Stimulated activated CD8-positive, alpha-beta memory T cell treated with anti-CD3 and anti-CD28 coated beads, Interleukin-12 subunit alpha, Interleukin-12 subunit beta, amount 100 ng/mL, for 24 hours (primary cell): ENCODE measurements around the gene CKMT2.

Experiments
- DNase-seq: peaks from one replicate; pipeline ENCODE4 v3.0.0-alpha.2; 2020; ENCODE audit errors: extremely low read depth

The CKMT2 gene

DNA sequence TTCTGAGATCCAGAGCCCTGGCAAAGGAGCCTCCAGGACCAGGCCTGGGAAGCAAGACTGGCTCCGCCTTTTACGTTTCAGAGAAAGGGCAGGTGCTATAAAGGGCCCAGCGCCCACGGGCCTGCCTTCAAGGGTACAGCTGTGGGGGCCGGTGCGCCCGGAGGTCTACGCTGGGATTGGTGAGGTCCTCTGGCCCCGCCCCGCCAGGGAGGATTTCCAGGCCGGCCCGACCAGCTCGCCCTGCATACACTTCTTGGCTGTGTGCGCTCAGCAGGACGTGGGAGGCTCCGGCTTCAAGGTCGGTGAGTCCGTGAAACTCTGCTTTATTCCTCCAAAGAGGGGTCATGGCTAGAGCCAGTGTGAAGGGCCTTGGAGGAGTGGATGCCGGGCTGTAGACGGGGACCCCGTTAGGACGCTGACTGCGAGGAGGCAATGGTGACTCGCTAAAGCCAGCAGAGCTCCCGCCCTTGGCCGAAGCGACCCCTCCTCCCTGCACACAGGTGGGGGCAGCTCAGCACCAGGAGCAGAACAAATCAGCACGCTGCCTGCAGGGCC is at the start of gene CKMT2:
Gene CKMT2, plus strand, starts transcription at position 243 of the 555 bp plus-strand sequence. CDS start 17,811 bp downstream, outside the sequence.
- no peak for DNase-seq

DNA sequence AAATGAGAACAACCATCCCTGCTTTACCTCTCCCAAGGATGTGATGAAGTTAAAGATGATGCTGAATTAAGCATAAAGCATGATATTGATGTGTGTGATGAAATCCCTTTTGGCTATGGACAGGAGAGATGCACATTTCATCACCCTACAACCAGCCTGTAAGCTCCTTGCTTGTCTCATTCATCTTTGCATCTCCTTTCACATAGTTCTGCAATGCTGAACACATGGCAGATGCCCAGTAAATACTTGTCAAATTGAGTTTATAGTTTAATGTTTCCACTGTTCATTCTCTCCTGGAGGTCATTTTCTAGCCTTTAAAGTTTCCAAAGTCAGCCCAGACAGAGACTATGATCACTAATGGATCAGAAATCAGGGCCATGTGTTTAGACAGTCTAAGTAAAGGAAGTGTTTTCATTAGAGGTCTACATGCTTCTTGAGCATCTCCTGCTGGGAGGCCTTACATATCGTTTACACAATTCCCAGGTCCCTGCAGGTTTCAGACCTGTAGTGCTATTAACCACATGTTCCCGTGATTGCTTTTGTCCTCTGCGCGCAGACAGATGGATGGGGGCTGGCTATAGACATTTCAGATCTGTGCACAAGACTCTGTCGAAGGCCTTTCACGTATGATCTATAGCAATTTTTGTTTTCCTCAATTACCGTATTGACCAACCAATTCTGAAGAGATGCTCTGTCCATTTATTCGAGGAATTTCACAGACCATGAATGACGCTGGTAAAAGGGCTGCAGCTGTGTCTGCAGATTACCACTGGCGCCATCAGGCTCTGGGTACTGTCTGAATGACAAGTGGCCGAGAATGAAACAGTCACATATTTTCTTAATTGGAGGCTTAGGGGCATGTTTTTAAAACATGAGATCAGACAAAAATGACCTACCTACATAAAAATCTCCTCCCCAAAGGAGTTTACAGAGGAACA is 49.0 kb upstream of the CKMT2 start:
- no peak for DNase-seq

DNA sequence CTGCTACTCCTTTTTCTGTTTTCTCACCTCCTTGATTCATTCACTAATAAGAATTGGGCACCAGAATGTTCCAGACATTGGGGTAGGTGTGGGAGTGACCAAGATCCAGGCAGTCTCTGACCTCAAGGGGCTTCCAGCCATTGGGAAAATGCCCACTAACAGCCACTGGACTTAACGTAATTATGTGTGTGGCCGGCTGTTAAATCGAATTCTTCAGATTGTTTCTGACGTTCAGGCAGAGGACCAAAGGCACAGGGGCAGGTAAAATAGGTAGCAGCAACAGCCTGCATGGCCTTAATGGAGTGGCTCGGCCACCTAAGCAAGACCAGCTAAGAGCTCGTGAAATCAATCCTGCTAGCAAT is 48.4 kb upstream of the CKMT2 start:
- no peak for DNase-seq

DNA sequence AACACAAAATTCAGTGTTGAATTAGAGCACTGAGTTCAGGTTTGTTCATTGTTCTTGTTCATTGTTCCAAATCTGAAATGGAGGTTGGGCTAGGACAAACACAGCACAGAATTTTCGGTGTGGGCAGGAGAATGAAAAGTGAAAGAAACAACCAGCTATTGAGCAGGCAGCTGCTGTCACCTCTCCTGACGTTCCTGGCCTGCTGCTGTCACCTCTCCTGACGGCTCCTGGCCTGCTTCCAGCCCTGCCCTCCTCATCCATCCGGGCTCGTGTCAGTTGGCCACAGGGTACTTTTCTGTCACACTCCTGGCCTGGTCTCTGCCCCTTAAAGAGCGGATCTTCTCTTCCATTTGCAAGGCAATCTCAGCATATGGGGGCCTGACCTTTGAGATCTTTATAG is 45.2 kb upstream of the CKMT2 start:
- DNase-seq, result no peak

DNA sequence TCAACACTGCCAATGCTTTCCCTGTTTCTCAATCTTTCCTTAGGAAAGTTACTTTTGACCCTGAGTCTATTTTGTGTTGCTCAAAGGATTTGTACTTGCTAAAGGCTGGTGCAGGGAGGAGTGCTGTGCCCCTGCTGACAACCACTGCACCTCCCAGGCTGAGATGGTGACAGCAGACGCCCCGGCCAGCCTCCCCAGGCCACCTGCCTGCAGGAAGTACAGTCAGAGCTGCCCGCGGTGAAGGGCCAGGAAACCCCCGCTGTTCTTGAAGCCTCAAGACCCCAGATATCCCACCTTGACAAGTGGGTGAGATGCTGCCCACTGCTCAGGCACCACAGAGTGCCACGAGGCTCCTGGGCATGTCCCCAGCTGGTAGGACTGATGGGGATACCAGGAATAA is 44.2 kb upstream of the CKMT2 start:
- DNase-seq, result no peak

DNA sequence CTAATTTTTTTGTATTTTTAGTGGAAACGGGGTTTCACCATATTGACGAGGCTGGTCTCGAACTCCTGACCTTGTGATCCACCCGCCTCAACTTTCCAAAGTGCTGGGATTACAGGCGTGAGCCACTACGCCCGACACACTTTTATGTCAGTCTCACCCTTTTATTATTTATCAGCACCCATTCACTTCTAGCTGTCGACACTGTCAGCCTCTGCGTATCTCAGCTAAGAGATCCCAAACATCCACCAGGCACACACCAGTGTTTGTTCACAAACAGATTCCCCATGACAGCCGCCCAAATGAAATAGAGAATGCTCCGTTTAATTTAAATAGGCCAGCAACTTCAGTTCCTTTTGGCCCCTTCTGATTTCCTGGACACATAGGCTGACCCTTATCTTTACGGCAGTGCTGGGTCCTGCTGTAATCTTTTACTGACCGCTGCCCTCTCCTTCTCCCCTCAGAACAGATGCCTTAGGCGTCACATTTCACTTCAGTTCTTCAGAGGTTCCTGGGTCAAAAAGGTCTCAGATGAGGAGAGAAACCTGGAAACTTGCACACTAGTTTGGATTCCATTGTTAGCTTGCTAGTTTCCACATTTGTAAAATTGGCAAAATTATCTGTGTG is 43.1 kb upstream of the CKMT2 start:
- no peak for DNase-seq

DNA sequence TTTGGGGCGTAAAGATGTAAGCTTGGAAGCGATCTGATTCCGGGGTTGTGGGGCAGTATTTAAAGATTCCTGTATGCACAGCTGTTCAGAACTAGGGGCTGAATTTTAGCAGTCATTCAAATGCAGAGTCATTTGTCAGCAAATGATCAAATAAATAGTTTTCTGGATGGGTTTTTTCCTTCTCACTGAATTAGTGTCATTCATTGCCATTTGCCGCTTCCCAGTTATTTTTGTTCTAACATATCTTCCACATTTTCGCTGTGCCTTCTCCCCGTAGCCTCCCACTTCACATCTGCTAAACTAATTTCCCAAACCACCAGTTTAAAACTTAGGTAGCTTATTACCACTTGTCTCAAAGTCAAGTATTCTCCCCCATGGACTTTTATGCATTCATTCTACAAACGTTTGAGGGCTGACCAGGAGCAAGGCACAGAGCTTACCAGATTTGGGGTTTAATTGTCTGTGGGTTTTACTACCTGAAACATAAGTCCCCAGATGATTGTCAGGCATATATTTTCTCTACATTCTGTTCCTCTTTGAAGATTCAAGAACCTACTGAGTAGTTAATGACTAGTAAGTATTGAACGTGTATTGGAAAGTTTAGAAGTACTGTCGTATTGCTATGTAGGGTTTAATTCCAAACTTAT is 41.3 kb upstream of the CKMT2 start:
- DNase-seq, result no peak

DNA sequence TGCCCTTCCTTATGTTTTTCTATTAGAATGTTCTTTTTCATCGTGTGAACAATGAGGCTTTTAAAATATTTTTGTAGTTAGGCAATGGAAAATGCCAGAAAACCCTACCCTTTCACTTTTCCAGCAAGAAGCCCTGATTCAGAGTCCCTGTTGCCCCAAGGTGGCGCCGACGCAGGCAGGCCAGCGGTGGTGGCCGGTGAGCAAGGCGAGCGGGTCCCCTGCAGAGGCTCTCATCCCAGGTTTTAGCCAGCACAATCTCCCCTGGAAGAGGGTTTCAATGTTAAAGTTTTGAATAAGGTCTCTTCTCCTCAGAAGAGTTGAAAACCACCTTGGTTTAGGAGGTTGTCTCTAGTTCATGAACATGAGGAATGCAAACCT is 40.8 kb upstream of the CKMT2 start:
- DNase-seq, result no peak

DNA sequence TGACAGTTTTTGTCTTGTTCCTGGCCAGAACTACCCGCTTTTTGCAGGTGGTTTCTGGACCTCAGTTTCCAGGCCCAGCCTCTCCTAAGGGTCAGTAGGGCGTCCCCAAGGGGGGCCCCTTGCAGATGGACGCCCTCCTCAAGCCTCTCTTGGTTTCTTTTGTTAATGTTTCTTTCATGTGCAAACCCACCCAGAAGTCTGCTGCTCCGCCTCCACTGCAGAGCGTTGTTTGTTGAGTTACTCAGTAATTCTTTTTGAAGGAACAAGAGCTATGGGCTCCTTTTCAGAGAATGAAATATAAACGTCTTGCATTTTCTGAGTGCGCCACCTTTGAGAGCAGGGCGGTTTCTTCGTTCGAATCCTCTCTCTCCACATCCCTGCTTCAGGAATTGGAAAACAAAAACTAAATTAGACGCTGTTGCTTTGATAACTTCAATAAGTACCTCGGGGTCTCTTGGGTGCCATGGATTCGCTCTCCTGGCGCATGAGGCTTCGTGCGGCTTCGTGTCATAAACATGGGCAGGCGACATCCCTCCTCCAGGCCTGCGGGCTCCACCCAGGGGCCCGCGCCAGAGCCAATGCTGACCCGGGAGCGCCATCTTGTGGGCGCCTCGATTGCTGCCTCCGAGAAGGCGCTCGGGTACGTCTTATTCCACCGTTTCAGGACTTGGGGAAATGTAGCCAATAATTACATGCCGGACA is 38.3 kb upstream of the CKMT2 start:
- DNase-seq, result peak; percentile 46

DNA sequence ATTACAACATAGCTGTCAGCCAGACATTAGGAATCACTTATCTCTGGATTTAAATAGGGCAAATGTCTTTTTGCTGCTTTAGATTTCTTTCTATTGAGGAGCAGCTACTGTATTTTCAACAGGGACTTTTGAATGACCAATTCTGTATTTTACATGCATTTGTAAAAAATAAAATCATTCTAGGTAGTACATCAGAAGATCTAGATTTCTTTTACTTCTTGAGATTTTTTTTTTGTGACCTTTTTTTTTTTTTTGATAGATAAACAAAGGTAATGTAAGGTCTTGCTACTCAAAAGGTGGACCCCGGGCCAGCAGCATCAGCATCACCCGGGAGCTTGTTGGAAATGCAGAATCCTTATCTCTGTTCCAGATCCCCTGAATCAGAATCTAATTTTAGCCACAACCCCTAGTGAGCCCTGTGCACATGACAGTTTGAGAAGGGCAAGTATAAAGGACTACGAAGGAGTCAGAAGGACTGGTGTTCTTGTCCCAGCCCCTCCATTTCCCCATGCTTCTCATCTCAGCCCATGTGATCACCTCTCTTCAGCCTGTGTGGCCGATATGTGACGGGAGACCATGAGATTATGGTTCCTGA is 37.7 kb upstream of the CKMT2 start:
- no peak for DNase-seq

DNA sequence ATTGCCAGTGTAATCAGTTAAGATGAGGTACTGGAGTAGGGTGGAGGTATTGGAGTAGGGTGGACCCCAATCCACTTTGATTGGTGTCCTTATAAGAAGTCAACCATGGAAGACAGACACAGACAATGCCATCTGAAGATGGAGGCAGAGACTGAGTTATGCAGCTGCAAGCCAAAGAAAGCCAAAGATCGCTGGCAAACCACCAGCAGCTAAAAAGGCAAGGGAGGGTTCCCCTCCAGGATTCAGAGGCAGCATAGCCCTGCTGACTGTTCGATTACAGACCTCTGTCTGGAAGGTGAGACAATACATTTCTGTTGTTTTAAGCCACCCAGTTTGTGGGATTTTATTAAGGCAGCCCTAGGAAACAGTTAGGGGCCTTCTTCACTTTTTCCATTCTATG is 30.5 kb upstream of the CKMT2 start:
- no peak for DNase-seq

DNA sequence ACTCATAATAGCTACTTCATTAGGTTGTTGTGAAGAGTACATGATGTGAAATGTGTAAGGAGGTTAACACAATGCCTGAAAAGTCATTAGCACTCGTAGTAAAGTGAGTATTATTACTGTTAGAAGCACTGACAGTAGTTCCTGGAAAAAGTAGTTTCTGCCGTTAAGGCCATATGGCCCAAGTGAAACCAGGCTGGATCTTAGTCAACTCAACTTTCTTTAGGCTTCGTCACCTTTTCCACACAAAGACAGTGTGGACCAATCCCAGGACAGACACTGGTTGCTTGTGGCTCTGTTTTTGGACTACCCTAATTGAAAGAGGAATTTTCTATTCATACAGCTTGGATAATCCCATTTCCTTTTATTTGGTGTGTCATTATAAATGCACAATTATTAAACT is 29.4 kb upstream of the CKMT2 start:
- no peak for DNase-seq

DNA sequence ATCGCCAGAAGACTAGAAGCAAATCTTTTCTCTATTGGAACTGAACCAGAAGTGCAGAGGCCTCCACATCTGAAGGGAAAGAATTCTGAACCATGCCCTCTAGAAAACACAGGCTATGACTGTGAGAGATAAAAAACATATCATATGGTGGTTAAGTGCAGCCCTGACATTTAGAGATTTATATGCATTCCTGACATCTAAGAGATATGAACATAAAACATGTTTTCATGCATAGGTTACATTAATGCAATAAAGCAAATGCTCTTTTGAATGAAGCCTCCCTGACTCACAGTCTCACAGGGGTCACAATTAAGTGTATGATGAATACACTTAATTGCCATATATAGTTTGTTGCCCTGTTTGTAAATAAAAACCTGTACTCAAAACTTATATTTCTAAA is 28.9 kb upstream of the CKMT2 start:
- no peak for DNase-seq

DNA sequence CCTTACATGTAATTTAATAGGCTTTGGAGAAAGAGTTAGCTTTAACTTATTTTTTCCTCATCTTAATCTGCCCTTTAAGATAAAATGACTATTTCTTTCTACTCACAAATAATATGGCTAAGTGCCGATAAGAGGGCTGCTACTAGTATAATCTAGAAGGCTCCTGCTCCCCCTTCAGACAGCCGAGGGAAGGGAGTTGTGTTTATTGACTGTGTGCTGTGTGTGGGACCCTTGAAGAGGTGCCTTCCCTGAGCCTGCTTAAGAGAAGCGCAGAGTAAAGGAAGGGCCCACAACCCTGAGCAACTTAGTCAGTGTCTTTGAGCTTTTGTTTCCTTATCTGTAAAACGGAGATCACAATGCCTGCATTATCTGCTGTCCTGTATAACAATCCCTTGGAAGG is 28.1 kb upstream of the CKMT2 start:
- no peak for DNase-seq

DNA sequence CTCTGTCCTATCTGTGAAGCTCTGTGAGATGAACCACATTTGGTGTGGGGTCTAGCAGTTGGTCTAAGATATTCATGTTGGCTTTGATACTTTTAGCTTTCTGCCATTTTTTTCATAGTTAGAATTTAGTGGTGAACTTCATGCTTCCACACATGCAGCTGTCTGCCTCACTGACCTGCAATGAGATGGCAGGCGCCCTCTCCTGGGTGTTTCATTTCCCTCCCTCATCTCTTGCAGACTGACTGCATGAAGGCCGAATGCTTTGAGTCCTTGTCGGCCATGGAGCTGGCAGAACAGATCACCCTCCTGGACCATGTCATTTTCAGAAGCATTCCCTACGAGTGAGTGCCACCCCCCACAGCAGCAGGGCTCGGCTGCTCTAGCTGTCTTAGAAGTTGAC is 26.1 kb upstream of the CKMT2 start:
- DNase-seq, result no peak

DNA sequence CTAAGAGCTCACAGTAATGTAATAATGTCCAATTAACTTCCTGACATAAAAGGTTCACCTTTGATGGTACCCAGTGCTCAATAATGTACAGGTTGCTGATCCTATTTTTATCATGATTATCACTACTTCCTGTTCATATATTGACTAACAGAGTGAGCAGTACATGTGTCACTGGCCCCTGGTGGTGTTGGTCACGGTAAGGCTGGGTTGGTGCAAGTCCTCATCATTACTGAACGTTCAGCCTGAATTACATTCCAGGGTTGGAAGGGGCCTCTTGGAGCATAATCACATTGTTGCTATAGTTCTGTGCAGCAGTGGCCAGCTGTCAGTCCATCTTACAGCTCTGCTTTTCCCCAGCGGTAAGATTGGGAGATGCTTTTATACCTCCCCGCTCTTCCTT is 24.2 kb upstream of the CKMT2 start:
- no peak for DNase-seq

DNA sequence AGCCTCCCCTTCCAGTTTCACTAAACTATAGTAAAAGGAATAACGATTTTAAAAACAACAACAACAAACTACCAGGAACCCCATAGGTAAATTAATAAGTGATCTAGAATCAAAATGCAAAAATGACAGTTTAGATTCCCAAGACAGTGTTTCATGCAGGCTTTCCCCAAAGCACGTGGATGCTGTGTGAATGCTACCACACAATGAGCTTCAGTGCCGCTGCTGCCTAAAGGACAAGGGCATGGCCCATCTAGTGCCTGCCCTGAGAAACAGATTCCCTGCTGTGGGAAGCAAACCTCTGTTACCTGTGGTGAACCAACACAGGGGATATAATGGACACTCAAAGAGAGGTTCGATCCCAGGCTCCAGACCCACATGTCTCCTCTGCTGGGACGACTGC is 23.7 kb upstream of the CKMT2 start:
- no peak for DNase-seq

DNA sequence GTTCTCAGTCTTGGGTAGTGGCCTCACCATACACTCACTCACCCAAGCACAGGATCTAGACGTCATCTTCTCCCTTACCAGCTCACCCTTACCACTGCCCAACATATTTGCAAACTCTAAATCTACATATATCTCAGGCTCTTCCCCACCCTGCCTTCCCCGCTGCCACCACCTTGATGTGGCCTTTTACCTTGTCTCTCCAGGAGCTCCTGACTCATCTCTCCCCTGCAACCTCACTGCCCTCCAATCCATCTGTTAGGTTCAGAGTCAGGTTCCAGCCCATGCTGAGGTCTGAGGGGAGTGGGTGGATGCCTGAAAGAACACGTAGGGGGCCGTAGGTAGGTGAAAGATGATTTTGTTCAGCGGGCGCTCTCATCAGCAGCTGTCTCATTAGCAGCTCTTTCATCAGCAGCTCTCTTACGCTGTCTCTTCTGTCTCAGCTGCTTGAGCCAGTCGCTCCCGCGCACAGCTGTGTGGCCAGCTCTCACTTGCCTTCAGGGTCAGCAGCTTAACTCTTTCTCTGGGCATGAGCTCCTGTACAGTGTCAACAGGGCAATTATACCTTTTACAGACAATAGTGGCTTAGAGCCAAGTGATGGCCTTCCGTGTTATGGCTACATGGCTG is 23.1 kb upstream of the CKMT2 start:
- no peak for DNase-seq

DNA sequence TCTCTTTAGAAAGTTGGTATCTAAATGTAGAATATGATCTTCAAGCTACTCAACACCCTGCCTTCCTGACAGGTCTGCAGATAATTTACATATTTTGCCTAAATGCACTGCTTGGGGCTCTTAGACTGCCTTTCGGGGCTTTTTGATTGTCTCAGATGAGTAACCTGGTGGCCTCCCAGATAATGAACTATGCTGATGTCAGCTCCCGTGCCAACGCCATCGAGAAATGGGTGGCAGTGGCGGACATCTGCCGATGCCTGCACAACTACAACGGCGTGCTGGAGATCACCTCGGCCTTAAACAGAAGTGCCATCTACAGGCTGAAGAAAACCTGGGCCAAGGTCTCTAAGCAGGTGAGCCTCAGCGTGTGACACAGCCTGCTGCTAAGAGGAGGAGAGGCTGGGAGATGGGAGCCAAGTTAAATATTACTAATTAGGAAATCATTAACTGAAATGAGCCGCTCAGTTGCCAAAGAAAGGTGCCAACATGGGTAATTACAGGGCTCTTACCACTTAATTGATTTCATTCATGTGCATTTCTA is 20.8 kb upstream of the CKMT2 start:
- DNase-seq, result no peak

DNA sequence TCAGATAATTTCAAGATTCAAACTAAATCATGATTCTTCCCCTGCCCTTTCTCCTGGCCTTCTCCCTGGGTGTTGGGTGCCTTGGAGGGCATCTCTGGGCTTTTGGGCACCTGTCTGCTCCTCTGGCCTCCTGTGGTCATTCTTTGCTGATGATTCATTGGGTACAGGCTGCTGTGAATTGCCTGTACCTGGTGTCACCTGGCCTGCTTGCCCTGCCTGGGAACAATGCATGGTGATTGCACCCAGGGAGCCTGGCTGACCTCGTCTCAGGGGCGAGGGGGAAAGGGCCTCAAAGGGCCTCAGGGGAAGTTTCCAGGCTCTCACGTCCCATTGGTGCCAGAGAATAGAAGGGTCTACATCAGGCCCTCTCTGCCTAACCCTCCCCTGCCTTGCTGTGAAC is 20.1 kb upstream of the CKMT2 start:
- DNase-seq, result no peak

DNA sequence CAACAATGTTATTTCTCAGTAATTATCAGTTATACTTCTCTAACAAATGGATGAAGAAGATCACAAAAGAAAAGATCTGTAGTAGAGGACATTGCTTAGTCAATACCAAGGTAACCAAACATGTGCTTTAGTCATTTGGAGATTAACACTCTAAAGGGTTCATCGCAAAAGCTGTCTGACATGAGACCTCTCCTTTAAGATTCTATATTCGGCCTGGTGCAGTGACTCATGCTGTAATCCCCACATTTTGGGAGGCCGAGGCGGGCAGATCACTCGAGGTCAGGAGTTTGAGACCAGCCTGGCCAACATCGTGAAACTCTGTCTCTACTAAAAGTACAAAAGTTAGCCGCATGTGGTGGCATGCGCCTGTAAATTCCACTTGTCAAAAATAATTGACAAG is 18.3 kb upstream of the CKMT2 start:
- no peak for DNase-seq
